Measurements from ENCODE around the gene RAI2. TPM values are rescaled to one million over a fixed set of nuclear protein-coding genes. Genes with fewer than 3 reads are reported as not detected.

RAI2 gene
- total RNA-seq, 1 donor from 2014 or later, result 0.52 TPM

GRCh38 chrX:17831255-17831654 lies 29.8 kb downstream of the RAI2 start:
- Histone ChIP-seq H3K9ac (ENCODE audit: low read depth in 1 of 3, low read length in 3 of 3) (no peak overlapping the region), H3K4me1 (ENCODE audit: control insufficient read depth in 3 of 3, insufficient read depth in 3 of 3, low read length in 3 of 3) (peaks cover 0 to 17% (median 10%) of the 10 kb centered on the region in 3 donors), H3K27me3 (ENCODE audit: control insufficient read depth in 3 of 3, insufficient read depth in 3 of 3, low read length in 3 of 3) (no peaks in the 10 kb centered on the region), H3K4me3 (ENCODE audit: low read length in 3 of 3) (no peak overlapping the region), H3K9me3 (ENCODE audit: control insufficient read depth in 3 of 3, low read length in 3 of 3) (no peaks in the 10 kb centered on the region), H3K27ac (ENCODE audit: low read depth, low read length) (no peak overlapping the region), H3K36me3 (ENCODE audit: control insufficient read depth in 3 of 3, insufficient read depth in 3 of 3, low read length in 3 of 3) (no peaks in the 10 kb centered on the region)

GRCh38 chrX:17830211-17830610 lies 30.9 kb downstream of the RAI2 start:
- Histone ChIP-seq H3K9ac (ENCODE audit: low read depth in 1 of 3, low read length in 3 of 3) (no peak overlapping the region), H3K36me3 (ENCODE audit: control insufficient read depth in 3 of 3, insufficient read depth in 3 of 3, low read length in 3 of 3) (no peaks in the 10 kb centered on the region), H3K4me1 (ENCODE audit: control insufficient read depth in 3 of 3, insufficient read depth in 3 of 3, low read length in 3 of 3) (peaks cover 0 to 17% (median 10%) of the 10 kb centered on the region in 3 donors), H3K4me3 (ENCODE audit: low read length in 3 of 3) (no peak overlapping the region), H3K9me3 (ENCODE audit: control insufficient read depth in 3 of 3, low read length in 3 of 3) (no peaks in the 10 kb centered on the region), H3K27me3 (ENCODE audit: control insufficient read depth in 3 of 3, insufficient read depth in 3 of 3, low read length in 3 of 3) (no peaks in the 10 kb centered on the region), H3K27ac (ENCODE audit: low read depth, low read length) (no peak overlapping the region)

- H3K9me3 ChIP-seq (ENCODE audit: control insufficient read depth in 3 of 3, low read length in 3 of 3), result no peaks in the 10 kb centered on the region
- H3K36me3 ChIP-seq (ENCODE audit: control insufficient read depth in 3 of 3, insufficient read depth in 3 of 3, low read length in 3 of 3), result no peaks in the 10 kb centered on the region
- no peak overlapping the region for H3K4me3 ChIP-seq (ENCODE audit: low read length in 3 of 3)
- H3K27me3 ChIP-seq (ENCODE audit: control insufficient read depth in 3 of 3, insufficient read depth in 3 of 3, low read length in 3 of 3), result no peaks in the 10 kb centered on the region
- peaks cover 0 to 17% (median 10%) of the 10 kb centered on the region in 3 donors for H3K4me1 ChIP-seq (ENCODE audit: control insufficient read depth in 3 of 3, insufficient read depth in 3 of 3, low read length in 3 of 3)
- no peak overlapping the region for H3K27ac ChIP-seq (ENCODE audit: low read depth, low read length)
- no peak overlapping the region for H3K9ac ChIP-seq (ENCODE audit: low read depth in 1 of 3, low read length in 3 of 3)
Observed at GRCh38 chrX:17829566-17829965, 31.5 kb downstream of the RAI2 start.

- Histone ChIP-seq H3K4me3 (ENCODE audit: low read length in 3 of 3) (no peak overlapping the region), H3K9ac (ENCODE audit: low read depth in 1 of 3, low read length in 3 of 3) (no peak overlapping the region), H3K27ac (ENCODE audit: low read depth, low read length) (no peak overlapping the region), H3K36me3 (ENCODE audit: control insufficient read depth in 3 of 3, insufficient read depth in 3 of 3, low read length in 3 of 3) (no peaks in the 10 kb centered on the region), H3K27me3 (ENCODE audit: control insufficient read depth in 3 of 3, insufficient read depth in 3 of 3, low read length in 3 of 3) (no peaks in the 10 kb centered on the region), H3K4me1 (ENCODE audit: control insufficient read depth in 3 of 3, insufficient read depth in 3 of 3, low read length in 3 of 3) (peaks cover 0 to 17% (median 10%) of the 10 kb centered on the region in 3 donors), H3K9me3 (ENCODE audit: control insufficient read depth in 3 of 3, low read length in 3 of 3) (no peaks in the 10 kb centered on the region)
Observed at GRCh38 chrX:17828171-17828570, 32.9 kb downstream of the RAI2 start.

GRCh38 chrX:17826609-17827496 lies 34.2 kb downstream of the RAI2 start:
- Histone ChIP-seq H3K27ac (ENCODE audit: low read depth, low read length) (no peak overlapping the region), H3K27me3 (ENCODE audit: control insufficient read depth in 3 of 3, insufficient read depth in 3 of 3, low read length in 3 of 3) (no peaks in the 10 kb centered on the region), H3K4me1 (ENCODE audit: control insufficient read depth in 3 of 3, insufficient read depth in 3 of 3, low read length in 3 of 3) (peaks cover 0 to 17% (median 10%) of the 10 kb centered on the region in 3 donors), H3K9me3 (ENCODE audit: control insufficient read depth in 3 of 3, low read length in 3 of 3) (no peaks in the 10 kb centered on the region), H3K36me3 (ENCODE audit: control insufficient read depth in 3 of 3, insufficient read depth in 3 of 3, low read length in 3 of 3) (no peaks in the 10 kb centered on the region), H3K9ac (ENCODE audit: low read depth in 1 of 3, low read length in 3 of 3) (no peak overlapping the region), H3K4me3 (ENCODE audit: low read length in 3 of 3) (no peak overlapping the region)

- no peaks in the 10 kb centered on the region for H3K27me3 ChIP-seq (ENCODE audit: control insufficient read depth in 3 of 3, insufficient read depth in 3 of 3, low read length in 3 of 3)
- H3K4me3 ChIP-seq (ENCODE audit: low read length in 3 of 3), result no peak overlapping the region
- no peaks in the 10 kb centered on the region for H3K36me3 ChIP-seq (ENCODE audit: control insufficient read depth in 3 of 3, insufficient read depth in 3 of 3, low read length in 3 of 3)
- H3K27ac ChIP-seq (ENCODE audit: low read depth, low read length), result no peak overlapping the region
- no peaks in the 10 kb centered on the region for H3K9me3 ChIP-seq (ENCODE audit: control insufficient read depth in 3 of 3, low read length in 3 of 3)
- H3K9ac ChIP-seq (ENCODE audit: low read depth in 1 of 3, low read length in 3 of 3), result no peak overlapping the region
- peaks cover 0 to 10% (median under 1%) of the 10 kb centered on the region in 3 donors for H3K4me1 ChIP-seq (ENCODE audit: control insufficient read depth in 3 of 3, insufficient read depth in 3 of 3, low read length in 3 of 3)
Observed at GRCh38 chrX:17824980-17825379, 36.1 kb downstream of the RAI2 start.

- H3K27ac ChIP-seq (ENCODE audit: low read depth, low read length), result no peak overlapping the region
- no peaks in the 10 kb centered on the region for H3K27me3 ChIP-seq (ENCODE audit: control insufficient read depth in 3 of 3, insufficient read depth in 3 of 3, low read length in 3 of 3)
- no peak overlapping the region for H3K9ac ChIP-seq (ENCODE audit: low read depth in 1 of 3, low read length in 3 of 3)
- H3K36me3 ChIP-seq (ENCODE audit: control insufficient read depth in 3 of 3, insufficient read depth in 3 of 3, low read length in 3 of 3), result no peaks in the 10 kb centered on the region
- H3K4me3 ChIP-seq (ENCODE audit: low read length in 3 of 3), result no peak overlapping the region
- peaks cover 0 to 9% (median 0%) of the 10 kb centered on the region in 3 donors for H3K4me1 ChIP-seq (ENCODE audit: control insufficient read depth in 3 of 3, insufficient read depth in 3 of 3, low read length in 3 of 3)
- H3K9me3 ChIP-seq (ENCODE audit: control insufficient read depth in 3 of 3, low read length in 3 of 3), result no peaks in the 10 kb centered on the region
Observed at GRCh38 chrX:17822351-17822750, 38.7 kb downstream of the RAI2 start.

- Histone ChIP-seq H3K36me3 (ENCODE audit: control insufficient read depth in 3 of 3, insufficient read depth in 3 of 3, low read length in 3 of 3) (no peaks in the 10 kb centered on the region), H3K4me3 (ENCODE audit: low read length in 3 of 3) (no peak overlapping the region), H3K9me3 (ENCODE audit: control insufficient read depth in 3 of 3, low read length in 3 of 3) (no peaks in the 10 kb centered on the region)
Observed at GRCh38 chrX:17820100-17820499, 41.0 kb downstream of the RAI2 start.

GRCh38 chrX:17818726-17819125 lies 42.4 kb downstream of the RAI2 start:
- Histone ChIP-seq H3K36me3 (ENCODE audit: control insufficient read depth in 3 of 3, insufficient read depth in 3 of 3, low read length in 3 of 3) (no peaks in the 10 kb centered on the region), H3K27ac (ENCODE audit: low read depth, low read length) (no peak overlapping the region), H3K9me3 (ENCODE audit: control insufficient read depth in 3 of 3, low read length in 3 of 3) (no peaks in the 10 kb centered on the region), H3K27me3 (ENCODE audit: control insufficient read depth in 3 of 3, insufficient read depth in 3 of 3, low read length in 3 of 3) (no peaks in the 10 kb centered on the region), H3K4me3 (ENCODE audit: low read length in 3 of 3) (no peak overlapping the region), H3K9ac (ENCODE audit: low read depth in 1 of 3, low read length in 3 of 3) (no peak overlapping the region), H3K4me1 (ENCODE audit: control insufficient read depth in 3 of 3, insufficient read depth in 3 of 3, low read length in 3 of 3) (peaks cover 0 to 9% (median 0%) of the 10 kb centered on the region in 3 donors)

More at GRCh38 chrX:17820100-17820499, 41.0 kb downstream of the RAI2 start:
- Histone ChIP-seq H3K9ac (ENCODE audit: low read depth in 1 of 3, low read length in 3 of 3) (no peak overlapping the region), H3K27ac (ENCODE audit: low read depth, low read length) (no peak overlapping the region), H3K27me3 (ENCODE audit: control insufficient read depth in 3 of 3, insufficient read depth in 3 of 3, low read length in 3 of 3) (no peaks in the 10 kb centered on the region), H3K4me1 (ENCODE audit: control insufficient read depth in 3 of 3, insufficient read depth in 3 of 3, low read length in 3 of 3) (peaks cover 0 to 9% (median 0%) of the 10 kb centered on the region in 3 donors)

GRCh38 chrX:17817251-17817650 lies 43.8 kb downstream of the RAI2 start:
- Histone ChIP-seq H3K4me3 (ENCODE audit: low read length in 3 of 3) (no peak overlapping the region), H3K4me1 (ENCODE audit: control insufficient read depth in 3 of 3, insufficient read depth in 3 of 3, low read length in 3 of 3) (peaks cover 0 to 9% (median 0%) of the 10 kb centered on the region in 3 donors), H3K9ac (ENCODE audit: low read depth in 1 of 3, low read length in 3 of 3) (no peak overlapping the region), H3K27ac (ENCODE audit: low read depth, low read length) (no peak overlapping the region), H3K27me3 (ENCODE audit: control insufficient read depth in 3 of 3, insufficient read depth in 3 of 3, low read length in 3 of 3) (no peaks in the 10 kb centered on the region), H3K36me3 (ENCODE audit: control insufficient read depth in 3 of 3, insufficient read depth in 3 of 3, low read length in 3 of 3) (no peaks in the 10 kb centered on the region), H3K9me3 (ENCODE audit: control insufficient read depth in 3 of 3, low read length in 3 of 3) (no peaks in the 10 kb centered on the region)

Data from skeletal muscle tissue (tissue), 4 donors.